Activated gamma-delta T cell (primary cell): ENCODE results near the gene TBC1D22A.
A peak's percentile ranks its signal among the peaks of the same experiment; 100 is the strongest.
"Not testable (repeated sequence)": the region's sequence is repeated elsewhere in the genome, so short reads cannot be mapped to it uniquely, and the experiment has no call there.

Experiments
- DNase-seq: peaks from one replicate; lab custom pipeline; 2025; lab: John Stamatoyannopoulos, UW
- total RNA-seq, 2 donors: gene quantifications; one replicate each; lab custom pipeline; 2026; lab: John Stamatoyannopoulos, UW

The TBC1D22A gene, protein sequence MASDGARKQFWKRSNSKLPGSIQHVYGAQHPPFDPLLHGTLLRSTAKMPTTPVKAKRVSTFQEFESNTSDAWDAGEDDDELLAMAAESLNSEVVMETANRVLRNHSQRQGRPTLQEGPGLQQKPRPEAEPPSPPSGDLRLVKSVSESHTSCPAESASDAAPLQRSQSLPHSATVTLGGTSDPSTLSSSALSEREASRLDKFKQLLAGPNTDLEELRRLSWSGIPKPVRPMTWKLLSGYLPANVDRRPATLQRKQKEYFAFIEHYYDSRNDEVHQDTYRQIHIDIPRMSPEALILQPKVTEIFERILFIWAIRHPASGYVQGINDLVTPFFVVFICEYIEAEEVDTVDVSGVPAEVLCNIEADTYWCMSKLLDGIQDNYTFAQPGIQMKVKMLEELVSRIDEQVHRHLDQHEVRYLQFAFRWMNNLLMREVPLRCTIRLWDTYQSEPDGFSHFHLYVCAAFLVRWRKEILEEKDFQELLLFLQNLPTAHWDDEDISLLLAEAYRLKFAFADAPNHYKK
- 75.4 to 87.8 reads per million in 2 donors for total RNA-seq

DNA sequence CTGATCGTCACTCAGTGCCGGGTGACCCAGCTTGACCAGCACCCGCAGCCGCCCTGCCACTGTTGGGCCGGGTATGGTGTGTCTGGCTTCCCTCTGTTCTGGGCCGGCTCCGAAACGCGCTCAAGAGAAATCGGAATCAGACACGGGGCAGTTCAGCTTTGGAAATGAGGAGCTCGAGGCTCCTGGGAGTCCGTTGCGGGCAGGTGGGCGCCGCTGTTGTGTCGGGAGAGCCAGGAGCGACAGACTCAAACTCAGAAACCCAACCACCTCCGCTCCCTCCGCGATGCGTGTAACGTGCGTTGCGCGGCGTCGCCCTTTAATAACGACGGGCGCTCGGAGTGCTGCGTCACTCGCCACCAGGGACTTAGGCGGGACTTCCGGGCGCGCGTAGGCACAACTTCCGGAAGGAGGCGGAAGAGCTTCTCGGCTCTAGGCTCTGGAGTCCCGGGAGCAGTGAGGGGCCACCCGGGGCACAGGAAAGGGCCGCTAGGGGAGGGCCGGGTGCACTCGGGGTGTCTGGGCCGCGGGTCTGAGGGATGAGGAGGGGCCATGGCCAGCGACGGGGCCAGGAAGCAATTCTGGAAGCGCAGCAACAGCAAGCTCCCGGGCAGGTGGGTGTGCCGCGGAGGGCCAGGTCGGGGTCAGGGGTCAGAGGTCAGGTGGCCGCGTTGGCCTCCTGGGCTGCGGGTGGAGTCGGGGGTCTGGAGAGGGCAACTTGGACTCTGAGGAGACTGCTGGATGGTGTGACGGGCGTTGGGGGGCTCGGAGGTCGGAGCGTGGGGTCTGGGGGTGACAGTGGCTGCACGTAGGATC lies at the start of gene TBC1D22A:
Gene TBC1D22A, plus strand, starts transcription at position 413 of the 813 bp plus-strand sequence. Its CDS starts 137 bp downstream, at position 550.
- DNase-seq: peak; percentile 84

DNA sequence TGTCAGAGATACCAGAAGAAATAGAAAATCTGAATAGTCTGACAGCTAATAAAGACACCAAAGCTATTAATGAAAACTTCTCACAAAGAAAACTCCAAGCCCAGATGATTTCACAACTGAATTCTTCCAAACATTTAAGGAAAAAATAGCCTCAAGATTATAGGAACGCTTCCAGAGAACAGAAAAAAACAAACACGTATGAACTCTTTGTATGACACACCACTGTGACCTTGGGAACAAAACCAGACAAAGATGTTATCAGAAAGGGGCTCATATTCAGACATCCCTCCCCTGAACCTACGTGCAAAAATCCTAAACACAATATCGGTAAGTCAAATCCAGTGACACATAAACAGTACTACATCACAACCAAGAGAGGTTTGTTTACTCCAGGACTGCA lies 47.9 kb upstream of the TBC1D22A start:
- DNase-seq: no peak

DNA sequence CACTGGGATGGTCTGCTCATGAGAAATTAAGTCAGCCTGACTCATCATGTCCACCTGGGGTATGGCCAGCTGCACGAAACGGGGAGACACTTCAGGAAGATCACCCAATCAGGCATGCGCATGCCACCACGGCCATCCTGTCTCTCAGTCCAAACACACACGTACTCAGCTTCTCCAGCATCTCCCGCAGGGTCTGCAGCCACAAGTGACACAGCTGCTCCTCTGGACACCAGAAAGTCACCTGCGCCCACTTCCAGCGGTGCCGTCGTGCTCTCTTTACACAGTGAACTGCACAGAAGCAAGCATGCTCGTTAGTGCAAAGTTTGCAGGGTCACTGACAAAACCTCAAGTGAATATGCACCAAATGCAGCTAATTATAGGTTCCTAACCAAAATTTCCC lies 42.5 kb upstream of the TBC1D22A start:
- DNase-seq: no peak

DNA sequence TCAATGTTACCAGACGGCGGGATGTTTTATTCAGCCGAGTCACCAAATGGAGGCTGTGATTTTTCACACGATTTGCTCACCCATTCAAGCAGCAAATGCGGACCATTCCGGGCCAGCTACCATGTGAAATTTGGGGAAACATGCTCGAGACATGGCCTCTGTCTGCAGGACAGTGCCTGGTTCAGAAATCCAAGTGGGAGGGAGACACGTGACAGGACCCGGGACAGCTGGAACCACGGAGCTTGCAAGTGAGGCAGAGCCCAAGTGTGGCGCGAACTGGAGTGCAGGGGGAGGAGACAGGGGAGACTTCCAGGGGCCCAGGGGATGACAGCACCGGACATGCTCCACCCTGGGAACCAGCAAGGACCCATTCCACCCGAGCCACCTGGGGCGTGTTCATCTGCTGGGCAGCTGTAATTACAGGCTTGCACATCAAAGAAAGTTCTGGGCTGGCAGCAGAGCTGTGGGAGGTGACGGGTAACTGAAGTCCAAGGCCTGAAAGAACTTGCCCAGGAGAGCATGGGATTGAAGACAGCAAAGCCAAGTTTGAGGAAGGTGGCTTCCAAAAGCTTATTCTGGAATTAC lies 40.9 kb upstream of the TBC1D22A start:
- no peak for DNase-seq

DNA sequence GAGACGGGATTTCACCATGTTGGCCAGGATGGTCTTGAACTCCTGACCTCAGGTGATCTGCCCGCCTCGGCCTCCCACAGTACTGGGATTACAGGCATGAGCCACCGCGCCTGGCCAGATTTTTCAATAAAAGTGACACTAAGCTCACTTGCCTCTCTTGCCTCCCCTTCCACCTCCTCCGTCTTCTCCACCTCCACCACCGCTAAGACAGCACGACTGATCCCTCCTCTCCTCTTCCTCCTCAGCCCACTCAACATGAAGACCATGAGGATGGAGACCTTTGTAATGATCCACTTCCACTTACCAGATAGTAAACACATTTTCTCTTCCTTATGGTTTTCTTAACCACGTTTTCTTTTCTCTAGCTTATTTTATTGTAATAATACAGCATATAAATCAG lies 38.6 kb upstream of the TBC1D22A start:
- no peak for DNase-seq

DNA sequence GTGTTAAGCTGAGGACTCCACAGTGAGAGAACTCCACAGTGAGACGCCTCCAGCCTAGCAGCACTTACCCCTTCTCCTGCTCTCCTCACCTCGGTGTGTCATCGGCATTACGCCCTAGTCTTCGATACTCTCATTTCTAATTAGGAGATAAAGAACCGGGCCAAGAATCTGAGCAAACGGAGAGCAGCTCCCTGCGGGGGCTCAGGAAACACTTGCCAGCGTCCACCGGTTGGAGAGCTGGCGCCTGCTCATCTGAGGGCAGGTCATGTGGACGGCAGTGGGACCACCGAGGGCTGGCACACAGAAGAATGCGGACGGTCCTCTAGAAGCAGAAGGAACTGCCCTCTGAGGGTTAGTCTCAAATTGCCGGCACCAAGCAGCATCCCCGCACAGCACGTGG lies 37.4 kb upstream of the TBC1D22A start:
- DNase-seq: no peak

DNA sequence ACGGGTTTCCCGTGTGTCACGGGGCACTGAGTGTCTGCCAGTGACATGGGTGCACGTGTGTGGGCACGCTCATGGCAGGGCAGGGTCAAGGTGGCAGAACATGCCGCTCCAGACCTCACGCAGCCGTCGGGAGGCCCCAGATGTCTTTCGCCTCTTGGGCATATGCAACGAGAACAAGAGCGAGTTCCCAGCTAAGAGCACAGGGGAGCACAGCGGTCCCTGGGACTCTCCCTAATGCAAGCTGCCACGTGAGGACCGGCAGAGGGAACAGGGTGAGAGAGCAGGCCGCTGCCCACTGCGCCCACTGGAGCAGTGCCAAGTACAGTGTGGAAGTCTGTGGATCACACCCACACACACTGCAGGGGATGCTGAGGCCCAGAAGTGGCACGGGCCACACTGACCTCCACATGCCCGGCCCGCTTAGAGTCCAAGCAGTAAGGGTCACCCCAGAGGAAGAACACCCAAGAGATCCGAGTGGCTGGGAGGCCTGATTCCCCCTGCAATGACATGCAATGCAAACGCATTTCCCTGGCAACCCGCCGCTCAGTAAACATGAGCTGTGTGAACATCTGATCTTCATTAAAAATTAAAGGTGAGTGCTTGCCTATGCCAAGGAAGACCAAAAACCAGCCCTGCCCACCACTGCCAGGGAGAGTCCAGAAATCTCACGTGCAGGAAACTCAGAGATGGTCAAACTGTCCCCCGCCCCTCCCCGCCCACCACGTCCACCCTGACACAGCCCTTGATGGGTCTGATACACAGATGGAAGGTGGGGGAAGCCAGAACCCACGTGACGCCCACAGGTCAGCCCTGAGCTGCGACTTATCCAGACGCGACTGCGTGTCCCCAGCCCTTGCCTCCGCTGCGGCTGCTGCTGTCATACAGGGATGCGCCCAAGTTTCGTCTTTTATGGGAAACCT lies 36.1 kb upstream of the TBC1D22A start:
- DNase-seq: no peak

DNA sequence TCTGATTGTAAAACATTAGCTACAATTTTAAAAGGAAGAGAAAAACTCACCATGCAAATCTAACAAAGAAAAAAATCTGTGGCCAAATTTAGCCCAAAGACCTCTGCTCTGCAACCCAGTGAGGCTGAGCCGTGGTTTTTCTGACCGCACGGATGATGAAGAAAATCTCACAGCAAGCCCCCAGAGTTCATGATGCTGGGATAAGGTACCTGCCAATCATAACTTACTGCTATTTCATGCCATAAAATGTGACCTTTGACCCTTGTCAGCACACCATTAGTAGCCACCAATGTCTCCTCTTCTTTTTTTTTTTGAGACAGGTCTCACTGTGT lies 35.5 kb upstream of the TBC1D22A start:
- DNase-seq: no peak

DNA sequence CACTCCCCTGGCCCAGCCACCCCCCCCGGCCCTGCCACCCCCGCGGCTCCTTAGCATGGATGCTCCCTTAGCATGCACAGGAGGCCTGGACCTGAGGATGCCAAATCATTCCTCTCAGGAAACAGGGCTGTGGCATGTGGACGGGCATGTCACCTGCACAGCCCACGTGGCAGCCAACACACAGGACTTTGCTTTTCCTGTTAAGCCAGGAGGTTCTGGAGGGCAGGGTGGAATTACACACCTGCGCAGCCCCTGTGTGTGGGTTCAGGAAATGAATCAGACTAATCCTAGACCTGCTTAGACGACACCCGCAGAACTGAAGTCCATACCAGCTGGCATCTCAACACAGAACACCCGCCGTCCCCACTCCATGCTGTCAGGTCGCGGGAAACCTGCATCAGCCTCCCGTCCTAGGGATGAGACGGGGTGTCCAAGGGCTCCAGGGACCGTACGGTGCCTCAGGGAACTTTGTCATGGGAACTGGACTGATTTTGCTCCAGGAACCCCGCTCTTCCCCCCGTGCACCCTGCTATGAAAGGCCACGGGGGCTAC lies 34.6 kb upstream of the TBC1D22A start:
- DNase-seq: no peak

DNA sequence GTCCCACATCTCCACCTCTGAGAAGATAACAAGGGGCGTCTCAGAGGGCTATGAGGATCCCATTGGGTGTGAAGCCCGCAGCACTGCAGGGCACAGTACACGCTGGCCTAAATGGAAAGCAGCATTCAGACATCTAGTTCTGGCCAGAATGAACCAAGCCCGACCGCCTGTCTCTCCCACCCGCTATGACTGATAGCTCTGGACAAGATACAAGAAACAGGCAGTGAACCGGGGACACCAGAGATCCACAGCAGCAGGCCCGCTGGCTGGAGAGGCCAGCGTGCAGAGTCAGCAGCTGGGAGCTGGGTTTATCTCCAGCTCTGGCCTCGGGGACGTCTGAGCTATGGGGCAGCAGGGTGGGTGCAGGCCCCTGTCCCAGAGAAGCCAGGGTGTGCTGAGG lies 34.0 kb upstream of the TBC1D22A start:
- DNase-seq: no peak

DNA sequence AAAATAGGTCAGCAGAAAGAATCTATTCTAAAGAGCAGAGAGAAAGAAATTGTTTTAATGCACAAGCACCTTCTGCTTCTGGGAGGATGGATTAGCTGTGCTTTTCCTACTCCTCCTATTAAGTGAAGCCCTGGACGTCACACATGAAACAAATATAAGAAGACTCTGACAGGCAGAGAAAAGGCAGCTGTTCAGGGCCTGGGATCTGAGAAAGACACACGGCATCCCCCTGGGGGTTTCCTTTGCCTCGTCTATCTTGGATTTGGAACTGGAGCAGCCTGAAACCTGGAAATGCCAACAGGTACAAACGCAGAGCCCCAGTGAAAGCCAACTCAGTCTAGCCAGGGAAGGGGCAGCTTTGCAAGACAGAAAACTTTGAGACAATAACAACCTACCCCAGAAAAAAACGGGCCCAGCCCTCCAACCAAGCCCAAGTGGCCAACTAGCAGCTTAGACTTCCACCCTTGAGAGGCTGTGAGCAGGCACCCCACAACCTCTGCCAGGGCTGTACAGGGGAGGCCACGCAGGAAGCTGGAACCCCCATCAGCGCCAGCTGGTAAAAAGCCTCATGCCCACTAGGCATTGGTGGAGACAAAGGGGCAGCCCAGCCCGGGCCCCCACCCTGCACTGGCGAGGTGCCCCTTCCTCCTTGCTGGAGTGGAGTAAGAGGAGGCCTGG lies 31.7 kb upstream of the TBC1D22A start:
- no peak for DNase-seq

DNA sequence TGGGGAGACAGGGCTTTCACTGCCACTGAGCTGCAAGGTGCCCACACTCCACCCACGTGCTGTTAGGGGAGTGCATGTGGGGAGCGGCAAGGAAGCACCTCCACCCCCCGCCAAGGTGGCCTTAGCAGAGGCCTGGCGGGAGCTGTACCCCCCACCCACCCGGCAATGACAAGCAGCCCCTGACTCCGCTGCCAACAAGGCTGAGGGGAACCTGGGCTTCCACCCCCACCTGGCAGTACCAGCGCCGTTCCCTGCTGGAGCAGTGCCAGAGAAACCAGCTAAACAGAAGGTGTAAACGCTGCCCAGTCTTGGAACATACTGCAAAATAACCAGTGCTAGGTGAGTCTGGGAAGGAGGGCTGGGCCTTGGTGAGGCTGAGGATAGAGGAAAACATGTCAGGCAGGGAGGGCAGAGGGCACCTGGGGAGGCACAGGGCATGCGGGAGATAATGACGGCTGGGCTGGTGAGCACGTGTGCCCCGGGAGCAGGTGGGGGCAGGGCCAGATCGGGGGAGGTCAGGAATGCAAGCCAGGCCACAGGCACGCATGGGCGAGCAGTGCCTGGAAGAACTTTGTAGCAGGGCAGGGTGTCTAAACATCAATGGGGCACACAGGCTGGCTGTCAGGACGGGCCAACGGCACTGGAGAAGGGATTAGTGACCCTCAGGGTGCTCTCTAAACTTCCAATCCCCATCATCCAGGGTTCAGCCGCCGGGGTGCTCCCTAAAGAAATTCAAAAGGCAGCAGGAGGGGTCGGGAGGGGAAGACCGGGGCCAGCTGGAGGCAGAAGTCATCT lies 31.0 kb upstream of the TBC1D22A start:
- no peak for DNase-seq

DNA sequence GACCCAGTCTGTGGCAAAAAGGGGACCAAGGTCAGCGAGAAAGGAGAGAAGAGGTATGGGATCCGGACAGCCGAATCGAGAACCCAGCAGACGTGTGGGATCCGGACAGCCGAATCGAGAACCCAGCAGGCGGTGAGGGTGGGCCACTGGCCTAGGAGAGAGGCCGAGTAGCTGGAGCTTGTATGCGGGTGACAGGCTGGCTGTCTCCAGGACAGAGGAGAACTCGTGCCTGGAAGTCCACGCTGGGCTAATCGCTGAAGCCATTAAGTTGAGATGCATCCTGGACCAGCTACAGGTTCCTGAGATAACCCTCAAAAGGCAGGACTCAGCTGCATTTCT lies 30.4 kb upstream of the TBC1D22A start:
- DNase-seq: no peak

DNA sequence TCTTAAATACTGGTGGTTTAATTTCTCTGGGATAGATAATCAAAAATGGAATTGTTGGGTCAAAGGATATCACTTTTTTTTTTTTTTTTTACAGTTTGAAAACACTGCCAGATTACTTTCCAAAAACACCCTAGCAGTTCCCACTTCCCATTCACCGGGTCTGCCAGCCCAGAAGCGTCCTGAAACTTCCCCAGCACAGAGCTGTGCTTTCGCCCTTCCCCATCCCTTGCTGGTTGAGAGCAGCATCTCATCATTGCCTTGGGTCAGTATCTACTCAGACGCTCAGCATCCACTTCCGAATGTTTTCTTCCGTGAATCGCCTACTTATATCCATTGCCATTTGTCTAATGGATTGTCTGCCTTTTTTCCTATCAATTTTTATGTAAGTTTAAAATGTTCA lies 29.9 kb upstream of the TBC1D22A start:
- DNase-seq: no peak

DNA sequence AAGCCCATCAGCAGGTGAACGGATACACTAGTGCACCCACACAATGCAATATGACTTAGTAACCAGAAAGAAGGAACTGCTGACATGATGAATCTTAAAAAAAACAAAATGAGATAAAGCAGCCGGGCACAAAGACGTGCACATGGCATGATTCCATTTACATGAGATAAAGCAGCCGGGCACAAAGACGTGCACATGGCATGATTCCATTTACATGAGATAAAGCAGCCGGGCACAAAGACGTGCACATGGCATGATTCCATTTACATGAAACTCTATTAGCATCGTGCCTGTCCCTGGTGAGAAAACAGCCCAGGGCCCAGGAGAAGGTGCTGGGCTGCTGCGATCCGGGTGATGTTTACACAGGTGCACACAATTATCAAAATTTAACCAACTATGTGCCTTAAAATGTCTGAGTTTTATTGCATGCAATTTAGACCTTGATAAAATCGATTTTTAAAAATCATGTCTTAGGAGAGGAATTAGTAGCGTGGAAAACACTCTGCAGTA lies 28.2 kb upstream of the TBC1D22A start:
- DNase-seq: not testable (repeated sequence)

DNA sequence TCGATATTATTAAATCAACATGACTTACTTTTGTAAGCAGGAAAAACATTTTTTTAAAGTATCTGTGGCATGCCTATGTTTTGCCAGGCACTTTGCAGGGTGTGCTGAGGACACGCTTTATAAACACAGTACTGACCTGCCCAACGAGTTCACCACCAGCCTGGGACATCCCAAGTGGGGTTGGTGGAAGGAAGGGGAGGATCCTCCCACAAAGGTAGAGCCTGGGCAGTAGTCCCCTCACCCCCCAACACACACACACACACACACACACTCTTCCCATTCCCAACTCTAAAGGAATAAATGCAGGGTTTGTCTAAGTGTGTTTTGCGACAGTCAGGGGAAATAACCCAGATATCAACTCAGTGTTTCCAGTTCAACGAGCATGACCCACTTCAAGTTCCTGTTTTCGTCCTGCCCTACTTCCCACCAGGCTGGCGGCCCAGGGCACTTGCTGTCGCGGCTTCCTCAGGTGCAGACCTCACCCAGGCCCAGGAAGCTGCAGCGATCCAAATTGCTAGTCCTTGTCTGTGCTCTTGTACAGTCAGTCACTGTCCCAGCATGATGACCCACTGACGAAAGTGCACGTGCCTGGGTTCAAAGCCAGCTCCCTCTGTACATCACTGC lies 27.5 kb upstream of the TBC1D22A start:
- peak; percentile 59 for DNase-seq

DNA sequence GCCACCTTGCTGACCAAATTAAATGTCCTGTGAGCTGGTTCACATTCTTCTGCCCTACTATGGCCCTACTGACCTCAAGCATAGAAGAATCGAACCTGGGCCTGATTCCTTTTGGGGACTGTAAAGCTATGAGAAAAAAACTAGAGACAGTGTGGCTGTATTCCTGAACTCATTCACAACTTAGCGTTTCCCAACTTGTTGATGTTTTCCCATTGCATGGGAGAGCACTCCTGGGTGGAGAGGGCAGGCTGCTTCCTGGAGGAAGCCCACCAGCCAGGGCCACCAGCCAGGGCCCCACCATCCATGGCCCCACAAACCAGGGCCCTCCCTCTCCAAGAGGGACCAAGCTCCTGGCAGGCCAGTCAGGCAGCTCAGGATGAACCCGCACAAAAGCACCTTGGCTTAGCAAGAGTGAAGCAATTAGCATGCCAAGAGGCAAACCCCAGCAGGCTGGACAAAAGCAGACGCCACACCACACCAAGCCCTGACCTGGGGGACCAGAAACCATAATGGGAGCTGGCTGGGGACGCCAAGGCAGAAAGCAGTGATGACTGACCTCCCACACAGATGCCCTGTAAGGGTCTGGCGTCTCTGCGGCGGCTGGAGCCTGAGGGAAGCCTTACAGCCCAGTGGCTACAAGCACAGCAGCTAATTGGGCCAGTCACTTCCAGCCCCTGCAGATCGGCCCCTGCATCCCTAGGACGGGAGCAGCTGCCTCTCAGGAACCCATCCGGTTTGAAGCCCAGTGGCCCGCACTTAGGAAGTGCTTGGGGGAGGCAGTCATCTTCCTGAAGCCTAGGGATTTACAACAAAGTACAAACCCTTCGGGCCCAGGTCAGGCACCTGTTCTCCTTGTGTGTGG lies 26.5 kb upstream of the TBC1D22A start:
- DNase-seq: no peak

DNA sequence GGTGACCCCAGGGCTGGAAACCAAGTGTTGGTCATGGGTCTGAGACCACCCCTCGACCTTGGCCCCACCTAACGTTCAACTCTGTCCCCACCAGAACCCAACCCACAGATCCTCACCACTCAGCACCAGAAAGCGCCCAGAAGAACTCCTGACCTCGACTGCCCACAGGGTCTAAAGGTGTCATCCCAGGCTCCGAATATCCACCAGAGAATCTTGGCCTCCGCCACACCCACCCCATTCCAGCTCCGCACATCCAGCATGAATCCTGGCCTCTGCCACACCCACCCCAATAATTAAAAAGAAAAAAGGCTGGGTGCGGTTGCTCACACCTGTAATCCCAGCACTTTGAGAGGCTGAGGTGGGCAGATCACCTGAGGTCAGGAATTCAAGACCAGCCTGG lies 25.7 kb upstream of the TBC1D22A start:
- DNase-seq: no peak
